Measurements from ENCODE around the gene NAV2.

DNA sequence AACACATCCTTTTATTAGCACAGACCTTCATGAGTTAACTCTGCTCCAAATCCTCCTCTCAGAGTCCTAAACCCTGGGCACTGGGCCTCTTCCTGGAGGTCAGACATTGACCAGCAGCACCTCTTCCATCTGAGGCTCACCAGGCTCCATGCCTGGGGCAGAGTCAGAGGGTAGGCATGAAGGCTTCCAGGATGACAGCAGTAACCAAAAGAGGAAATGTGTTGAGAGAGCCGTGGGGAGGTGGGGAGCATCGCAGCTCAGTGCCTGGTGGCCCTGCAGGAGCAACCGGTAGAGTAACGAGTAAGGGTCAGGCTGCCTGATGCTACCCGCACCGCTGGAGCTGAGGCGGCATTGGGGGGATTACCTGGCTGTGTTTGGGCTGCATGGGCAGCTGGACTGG, 9.4 kb upstream of the NAV2 start:
- TF ChIP-seq, protein P1, sequence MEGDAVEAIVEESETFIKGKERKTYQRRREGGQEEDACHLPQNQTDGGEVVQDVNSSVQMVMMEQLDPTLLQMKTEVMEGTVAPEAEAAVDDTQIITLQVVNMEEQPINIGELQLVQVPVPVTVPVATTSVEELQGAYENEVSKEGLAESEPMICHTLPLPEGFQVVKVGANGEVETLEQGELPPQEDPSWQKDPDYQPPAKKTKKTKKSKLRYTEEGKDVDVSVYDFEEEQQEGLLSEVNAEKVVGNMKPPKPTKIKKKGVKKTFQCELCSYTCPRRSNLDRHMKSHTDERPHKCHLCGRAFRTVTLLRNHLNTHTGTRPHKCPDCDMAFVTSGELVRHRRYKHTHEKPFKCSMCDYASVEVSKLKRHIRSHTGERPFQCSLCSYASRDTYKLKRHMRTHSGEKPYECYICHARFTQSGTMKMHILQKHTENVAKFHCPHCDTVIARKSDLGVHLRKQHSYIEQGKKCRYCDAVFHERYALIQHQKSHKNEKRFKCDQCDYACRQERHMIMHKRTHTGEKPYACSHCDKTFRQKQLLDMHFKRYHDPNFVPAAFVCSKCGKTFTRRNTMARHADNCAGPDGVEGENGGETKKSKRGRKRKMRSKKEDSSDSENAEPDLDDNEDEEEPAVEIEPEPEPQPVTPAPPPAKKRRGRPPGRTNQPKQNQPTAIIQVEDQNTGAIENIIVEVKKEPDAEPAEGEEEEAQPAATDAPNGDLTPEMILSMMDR (IDR thresholded peaks at IDR 0.05), result no peak
- TF ChIP-seq, protein P2, sequence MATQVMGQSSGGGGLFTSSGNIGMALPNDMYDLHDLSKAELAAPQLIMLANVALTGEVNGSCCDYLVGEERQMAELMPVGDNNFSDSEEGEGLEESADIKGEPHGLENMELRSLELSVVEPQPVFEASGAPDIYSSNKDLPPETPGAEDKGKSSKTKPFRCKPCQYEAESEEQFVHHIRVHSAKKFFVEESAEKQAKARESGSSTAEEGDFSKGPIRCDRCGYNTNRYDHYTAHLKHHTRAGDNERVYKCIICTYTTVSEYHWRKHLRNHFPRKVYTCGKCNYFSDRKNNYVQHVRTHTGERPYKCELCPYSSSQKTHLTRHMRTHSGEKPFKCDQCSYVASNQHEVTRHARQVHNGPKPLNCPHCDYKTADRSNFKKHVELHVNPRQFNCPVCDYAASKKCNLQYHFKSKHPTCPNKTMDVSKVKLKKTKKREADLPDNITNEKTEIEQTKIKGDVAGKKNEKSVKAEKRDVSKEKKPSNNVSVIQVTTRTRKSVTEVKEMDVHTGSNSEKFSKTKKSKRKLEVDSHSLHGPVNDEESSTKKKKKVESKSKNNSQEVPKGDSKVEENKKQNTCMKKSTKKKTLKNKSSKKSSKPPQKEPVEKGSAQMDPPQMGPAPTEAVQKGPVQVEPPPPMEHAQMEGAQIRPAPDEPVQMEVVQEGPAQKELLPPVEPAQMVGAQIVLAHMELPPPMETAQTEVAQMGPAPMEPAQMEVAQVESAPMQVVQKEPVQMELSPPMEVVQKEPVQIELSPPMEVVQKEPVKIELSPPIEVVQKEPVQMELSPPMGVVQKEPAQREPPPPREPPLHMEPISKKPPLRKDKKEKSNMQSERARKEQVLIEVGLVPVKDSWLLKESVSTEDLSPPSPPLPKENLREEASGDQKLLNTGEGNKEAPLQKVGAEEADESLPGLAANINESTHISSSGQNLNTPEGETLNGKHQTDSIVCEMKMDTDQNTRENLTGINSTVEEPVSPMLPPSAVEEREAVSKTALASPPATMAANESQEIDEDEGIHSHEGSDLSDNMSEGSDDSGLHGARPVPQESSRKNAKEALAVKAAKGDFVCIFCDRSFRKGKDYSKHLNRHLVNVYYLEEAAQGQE (IDR thresholded peaks at IDR 0.05; ENCODE audit: insufficient read depth in 1 of 2, low read depth in 2 of 2, low read length in 1 of 2), result no peak
- TF ChIP-seq SIN3A (IDR thresholded peaks at IDR 0.05; ENCODE audit: borderline replicate concordance, insufficient read depth, low read depth, low read length) (no peak), POLR2AphosphoS5 (IDR thresholded peaks at IDR 0.05; ENCODE audit: low read depth, low read length) (no peak)
